ENCODE results near the gene TCEAL6. TPM values are rescaled to one million over a fixed set of nuclear protein-coding genes. Genes with fewer than 3 reads are reported as not detected.

Gene TCEAL6
- polyA plus RNA-seq, 3 donors: 0.17 to 0.27 (median 0.24) TPM

Other genes with a start within 250 kb of the TCEAL6 start
- 10 to 100 TPM; 24.2 to 48.0 (median 31.6) TPM for gene ZMAT1, start 210.5 kb downstream of the TCEAL6 start, polyA plus RNA-seq (ENCODE audit: insufficient read length in 3 of 3)
- 10 to 100 TPM; 14.3 to 20.6 (median 16.4) TPM for gene TCEAL2, start 16.8 kb downstream of the TCEAL6 start, polyA plus RNA-seq (ENCODE audit: insufficient read length in 3 of 3)
- 10 to 100 TPM; 10.4 to 11.6 (median 10.4) TPM for gene BEX5, start 13.5 kb upstream of the TCEAL6 start, polyA plus RNA-seq (ENCODE audit: insufficient read length in 3 of 3)
- under 1 TPM in 2 of 3 donors, not detected in 1; 0.12 to 0.26 TPM for gene TCP11X1, start 72.8 kb upstream of the TCEAL6 start, polyA plus RNA-seq (ENCODE audit: insufficient read length in 3 of 3)
- gene NXF2, start 104.7 kb upstream of the TCEAL6 start, polyA plus RNA-seq (ENCODE audit: insufficient read length in 3 of 3): under 1 TPM in 2 of 3 donors, not detected in 1; 0.26 to 0.71 TPM

All from renal cortex interstitium (tissue), 3 donors.